HepG2 (cell line): Measurements from ENCODE around the gene SEPTIN11. TPM values are rescaled to one million over a fixed set of nuclear protein-coding genes. Genes with fewer than 3 reads are reported as not detected.

Experiments
- PHF20 ChIP-seq: sonication (generic); formaldehyde crosslinking; IDR thresholded peaks from 2 replicates; pipeline ENCODE4 v1.5.0; 2020; ENCODE audit warnings: mild to moderate bottlenecking, missing genetic modification reagents
- RNF219 ChIP-seq: sonication (generic); formaldehyde crosslinking; IDR thresholded peaks from 2 replicates; pipeline ENCODE4 v1.5.0; 2020; ENCODE audit warnings: mild to moderate bottlenecking, missing genetic modification reagents
- SIN3B ChIP-seq: fragments of 150-350 bp; IDR thresholded peaks from 2 replicates; pipeline ENCODE4 v1.6.1; 2014; ENCODE audit warnings: low read length
- ZNF280B ChIP-seq: sonication (generic); formaldehyde crosslinking; IDR thresholded peaks from 2 replicates; pipeline ENCODE4 v1.5.0; 2020; ENCODE audit warnings: missing genetic modification reagents, mild to moderate bottlenecking, borderline replicate concordance
- ZNF616 ChIP-seq: sonication (generic); formaldehyde crosslinking; IDR thresholded peaks from 2 replicates; pipeline ENCODE4 v1.5.0; 2020; ENCODE audit warnings: low read depth, mild to moderate bottlenecking, missing genetic modification reagents
- ZNF770 ChIP-seq: sonication (generic); formaldehyde crosslinking; IDR thresholded peaks from 2 replicates; pipeline ENCODE4 v1.5.0; 2020; ENCODE audit warnings: mild to moderate bottlenecking, missing genetic modification reagents
- polyA plus RNA-seq, 8 experiments: library from polyadenylated mRNA; depleted of rRNA in 3 of 8; stranded (reverse) in 7 of 8; unstranded in 1 of 8; fragments of >200 nt; fragmentation: Illumina TruSeq in 4 of 8; extraction: Trizol in 4 of 8; gene quantifications; 2 replicates each; pipeline versions ENCODE4 v1.2.1 to v1.2.3, GENCODE V29; 2011 to 2016; ENCODE audit warnings: low read depth in 4 of 8, missing spikeins in 1 of 8, mixed read lengths in 1 of 8; ENCODE audit not compliant: insufficient read depth in 1 of 8
- total RNA-seq, 5 experiments: library from RNA; depleted of rRNA; stranded (reverse); fragments of >200 nt; fragmentation: Illumina TruSeq; extraction: Trizol; gene quantifications; 2 replicates each; pipeline ENCODE4 v1.2.3, GENCODE V29; 2016; ENCODE audit warnings: low read depth in 1 of 5
- TF ChIP-seq, protein P1 (sequence below): sonication (generic); formaldehyde crosslinking; IDR thresholded peaks from 2 replicates; pipeline ENCODE4 v1.4.0; 2020; ENCODE audit warnings: missing genetic modification reagents
- TF ChIP-seq, protein P2 (sequence below): IDR thresholded peaks from 2 replicates; pipeline ENCODE4 v1.6.1; 2016; ENCODE audit warnings: mild to moderate bottlenecking
- TF ChIP-seq, protein P3 (sequence below): sonication (generic); formaldehyde crosslinking; IDR thresholded peaks from 2 replicates; pipeline ENCODE4 v1.4.0; 2020; ENCODE audit warnings: mild to moderate bottlenecking, missing genetic modification reagents, borderline replicate concordance
- TF ChIP-seq, protein P4 (sequence below): sonication (generic); formaldehyde crosslinking; IDR thresholded peaks from 2 replicates; pipeline ENCODE4 v1.5.1; 2020; ENCODE audit warnings: mild to moderate bottlenecking, missing genetic modification reagents, moderate library complexity
- TF ChIP-seq, protein P5 (sequence below): sonication (generic); formaldehyde crosslinking; IDR thresholded peaks from 2 replicates; pipeline ENCODE4 v1.4.0; 2020; ENCODE audit warnings: mild to moderate bottlenecking, missing genetic modification reagents

SEPTIN11 gene
- total and polyA plus RNA-seq, 2 of the 13 experiments (the other 11 are each of a cell fraction or from before 2014, with no cell fraction given), result 28.9 to 47.3 TPM

- no peak for TF ChIP-seq RNF219
- TF ChIP-seq, protein P1, sequence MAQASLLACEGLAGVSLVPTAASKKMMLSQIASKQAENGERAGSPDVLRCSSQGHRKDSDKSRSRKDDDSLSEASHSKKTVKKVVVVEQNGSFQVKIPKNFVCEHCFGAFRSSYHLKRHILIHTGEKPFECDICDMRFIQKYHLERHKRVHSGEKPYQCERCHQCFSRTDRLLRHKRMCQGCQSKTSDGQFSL, result peak; percentile 97
- TF ChIP-seq, protein P2, sequence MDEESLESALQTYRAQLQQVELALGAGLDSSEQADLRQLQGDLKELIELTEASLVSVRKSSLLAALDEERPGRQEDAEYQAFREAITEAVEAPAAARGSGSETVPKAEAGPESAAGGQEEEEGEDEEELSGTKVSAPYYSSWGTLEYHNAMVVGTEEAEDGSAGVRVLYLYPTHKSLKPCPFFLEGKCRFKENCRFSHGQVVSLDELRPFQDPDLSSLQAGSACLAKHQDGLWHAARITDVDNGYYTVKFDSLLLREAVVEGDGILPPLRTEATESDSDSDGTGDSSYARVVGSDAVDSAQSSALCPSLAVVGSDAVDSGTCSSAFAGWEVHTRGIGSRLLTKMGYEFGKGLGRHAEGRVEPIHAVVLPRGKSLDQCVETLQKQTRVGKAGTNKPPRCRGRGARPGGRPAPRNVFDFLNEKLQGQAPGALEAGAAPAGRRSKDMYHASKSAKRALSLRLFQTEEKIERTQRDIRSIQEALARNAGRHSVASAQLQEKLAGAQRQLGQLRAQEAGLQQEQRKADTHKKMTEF (CRISPR knock-in tag), result peak; percentile 66
- TF ChIP-seq, protein P3, sequence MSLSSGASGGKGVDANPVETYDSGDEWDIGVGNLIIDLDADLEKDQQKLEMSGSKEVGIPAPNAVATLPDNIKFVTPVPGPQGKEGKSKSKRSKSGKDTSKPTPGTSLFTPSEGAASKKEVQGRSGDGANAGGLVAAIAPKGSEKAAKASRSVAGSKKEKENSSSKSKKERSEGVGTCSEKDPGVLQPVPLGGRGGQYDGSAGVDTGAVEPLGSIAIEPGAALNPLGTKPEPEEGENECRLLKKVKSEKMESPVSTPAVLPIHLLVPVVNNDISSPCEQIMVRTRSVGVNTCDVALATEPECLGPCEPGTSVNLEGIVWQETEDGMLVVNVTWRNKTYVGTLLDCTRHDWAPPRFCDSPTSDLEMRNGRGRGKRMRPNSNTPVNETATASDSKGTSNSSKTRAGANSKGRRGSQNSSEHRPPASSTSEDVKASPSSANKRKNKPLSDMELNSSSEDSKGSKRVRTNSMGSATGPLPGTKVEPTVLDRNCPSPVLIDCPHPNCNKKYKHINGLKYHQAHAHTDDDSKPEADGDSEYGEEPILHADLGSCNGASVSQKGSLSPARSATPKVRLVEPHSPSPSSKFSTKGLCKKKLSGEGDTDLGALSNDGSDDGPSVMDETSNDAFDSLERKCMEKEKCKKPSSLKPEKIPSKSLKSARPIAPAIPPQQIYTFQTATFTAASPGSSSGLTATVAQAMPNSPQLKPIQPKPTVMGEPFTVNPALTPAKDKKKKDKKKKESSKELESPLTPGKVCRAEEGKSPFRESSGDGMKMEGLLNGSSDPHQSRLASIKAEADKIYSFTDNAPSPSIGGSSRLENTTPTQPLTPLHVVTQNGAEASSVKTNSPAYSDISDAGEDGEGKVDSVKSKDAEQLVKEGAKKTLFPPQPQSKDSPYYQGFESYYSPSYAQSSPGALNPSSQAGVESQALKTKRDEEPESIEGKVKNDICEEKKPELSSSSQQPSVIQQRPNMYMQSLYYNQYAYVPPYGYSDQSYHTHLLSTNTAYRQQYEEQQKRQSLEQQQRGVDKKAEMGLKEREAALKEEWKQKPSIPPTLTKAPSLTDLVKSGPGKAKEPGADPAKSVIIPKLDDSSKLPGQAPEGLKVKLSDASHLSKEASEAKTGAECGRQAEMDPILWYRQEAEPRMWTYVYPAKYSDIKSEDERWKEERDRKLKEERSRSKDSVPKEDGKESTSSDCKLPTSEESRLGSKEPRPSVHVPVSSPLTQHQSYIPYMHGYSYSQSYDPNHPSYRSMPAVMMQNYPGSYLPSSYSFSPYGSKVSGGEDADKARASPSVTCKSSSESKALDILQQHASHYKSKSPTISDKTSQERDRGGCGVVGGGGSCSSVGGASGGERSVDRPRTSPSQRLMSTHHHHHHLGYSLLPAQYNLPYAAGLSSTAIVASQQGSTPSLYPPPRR (CRISPR knock-in tag), result peak; percentile 34; the same call in 1 of the 2 replicates
- no peak for TF ChIP-seq SIN3B
- TF ChIP-seq PHF20, result peak; percentile 38; the same call in 1 of the 2 replicates
- TF ChIP-seq, protein P4, sequence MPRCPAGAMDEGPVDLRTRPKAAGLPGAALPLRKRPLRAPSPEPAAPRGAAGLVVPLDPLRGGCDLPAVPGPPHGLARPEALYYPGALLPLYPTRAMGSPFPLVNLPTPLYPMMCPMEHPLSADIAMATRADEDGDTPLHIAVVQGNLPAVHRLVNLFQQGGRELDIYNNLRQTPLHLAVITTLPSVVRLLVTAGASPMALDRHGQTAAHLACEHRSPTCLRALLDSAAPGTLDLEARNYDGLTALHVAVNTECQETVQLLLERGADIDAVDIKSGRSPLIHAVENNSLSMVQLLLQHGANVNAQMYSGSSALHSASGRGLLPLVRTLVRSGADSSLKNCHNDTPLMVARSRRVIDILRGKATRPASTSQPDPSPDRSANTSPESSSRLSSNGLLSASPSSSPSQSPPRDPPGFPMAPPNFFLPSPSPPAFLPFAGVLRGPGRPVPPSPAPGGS (CRISPR knock-in tag), result peak; percentile 71
- TF ChIP-seq ZNF770 (CRISPR knock-in tag), result no peak
- TF ChIP-seq ZNF616 (CRISPR knock-in tag), result no peak
- TF ChIP-seq, protein P5, sequence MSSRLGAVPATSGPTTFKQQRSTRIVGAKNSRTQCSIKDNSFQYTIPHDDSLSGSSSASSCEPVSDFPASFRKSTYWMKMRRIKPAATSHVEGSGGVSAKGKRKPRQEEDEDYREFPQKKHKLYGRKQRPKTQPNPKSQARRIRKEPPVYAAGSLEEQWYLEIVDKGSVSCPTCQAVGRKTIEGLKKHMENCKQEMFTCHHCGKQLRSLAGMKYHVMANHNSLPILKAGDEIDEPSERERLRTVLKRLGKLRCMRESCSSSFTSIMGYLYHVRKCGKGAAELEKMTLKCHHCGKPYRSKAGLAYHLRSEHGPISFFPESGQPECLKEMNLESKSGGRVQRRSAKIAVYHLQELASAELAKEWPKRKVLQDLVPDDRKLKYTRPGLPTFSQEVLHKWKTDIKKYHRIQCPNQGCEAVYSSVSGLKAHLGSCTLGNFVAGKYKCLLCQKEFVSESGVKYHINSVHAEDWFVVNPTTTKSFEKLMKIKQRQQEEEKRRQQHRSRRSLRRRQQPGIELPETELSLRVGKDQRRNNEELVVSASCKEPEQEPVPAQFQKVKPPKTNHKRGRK (CRISPR knock-in tag), result no peak
- TF ChIP-seq ZNF280B, result no peak
Measured at GRCh38 chr4:76949276-76950051, at the start of gene SEPTIN11 (continued).
